ENCODE measurements around the gene MON1A. TPM values are rescaled to one million over a fixed set of nuclear protein-coding genes. Genes with fewer than 3 reads are reported as not detected.

Gene MON1A
- 15.4 and 18.3 TPM in 2 replicates for total RNA-seq

GRCh38 chr3:49929291-49930167, at the start of gene MON1A:
TSS of gene MON1A (minus strand) at chr3:49929811. CDS start at chr3:49913346, 16,465 bp downstream.

DNA sequence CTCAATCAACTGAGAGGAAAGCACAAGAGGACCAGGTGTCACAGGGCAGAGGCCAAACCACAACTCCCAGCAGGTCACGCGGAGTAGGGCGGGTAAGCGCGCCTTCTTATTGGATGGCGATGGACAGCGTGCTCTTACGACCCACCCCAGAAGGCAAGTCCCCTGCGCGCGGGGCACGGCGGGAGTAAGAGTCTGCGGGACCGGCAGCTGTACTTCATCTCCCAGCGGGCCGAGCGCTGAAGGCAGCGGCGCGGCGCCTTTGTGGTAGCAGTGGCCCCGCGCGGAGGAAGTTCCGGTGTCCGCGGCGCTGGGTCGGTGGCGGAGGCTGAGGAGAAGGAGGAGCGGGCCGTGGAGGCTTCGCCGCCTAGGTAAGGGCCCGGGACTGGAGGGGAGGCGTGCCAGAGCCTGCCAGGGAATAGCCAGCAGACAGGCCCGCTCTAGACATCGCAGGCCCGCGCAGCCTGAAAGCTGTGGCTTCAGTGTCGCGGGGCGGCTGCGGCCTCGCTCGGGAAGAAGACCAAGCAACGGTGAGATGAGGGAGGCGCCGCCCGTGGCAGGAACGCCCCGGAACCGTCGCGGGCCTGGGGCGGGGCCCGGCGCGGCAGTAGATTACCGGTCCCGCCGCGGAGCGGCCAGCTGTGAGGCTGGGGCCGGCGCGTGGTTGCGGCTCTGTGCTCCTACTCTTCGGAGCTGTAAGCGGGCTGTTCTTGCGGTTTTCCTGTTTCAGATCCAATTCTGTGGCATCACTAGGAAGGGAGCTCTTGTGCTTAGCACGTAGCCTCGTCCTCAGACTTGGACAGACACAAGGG, 10.5 kb upstream of the MON1A start, which contains the start of gene RBM6:
Gene RBM6 (plus strand): TSS at position 293 of the 809 bp plus-strand sequence. CDS start 22,492 bp downstream, outside the sequence.

GRCh38 chr3:49903451-49904424, 25.9 kb downstream of the MON1A start, which contains the start of gene MST1R:
TSS of gene MST1R (minus strand) at chr3:49903873. CDS start at chr3:49903609, 264 bp downstream.

GRCh38 chr3:49869525-49870126, 60.0 kb downstream of the MON1A start, which contains the start of gene CAMKV:
TSS of gene CAMKV (minus strand) at chr3:49869906. CDS start at chr3:49862388, 7,518 bp downstream.

Small RNA genes within 50 kb of the gene (small RNA-seq; reads per million reads assigned to genes)
- gene RN7SL217P = not detected

Other genes starting within 250 kb of the MON1A start
- gene MST1, start 240.3 kb downstream of the MON1A start, total RNA-seq = 4.4 and 6.1 TPM in 2 replicates
- 26.9 and 27.9 TPM in 2 replicates for gene RNF123, start 240.3 kb downstream of the MON1A start, total RNA-seq
- gene AMIGO3, start 210.1 kb downstream of the MON1A start, total RNA-seq = 1.5 and 1.8 TPM in 2 replicates
- gene GMPPB, start 205.9 kb downstream of the MON1A start, total RNA-seq = 29.3 and 31.0 TPM in 2 replicates
- gene IP6K1, start 143.3 kb downstream of the MON1A start, total RNA-seq = 58.2 and 61.0 TPM in 2 replicates
- gene CDHR4, start 129.9 kb downstream of the MON1A start, total RNA-seq = not detected in 2 replicates
- gene INKA1, start 126.5 kb downstream of the MON1A start, total RNA-seq = 11.7 and 14.1 TPM in 2 replicates
- 79.9 and 94.6 TPM in 2 replicates for gene UBA7, start 115.9 kb downstream of the MON1A start, total RNA-seq
- gene TRAIP, start 73.2 kb downstream of the MON1A start, total RNA-seq = 2.2 and 2.6 TPM in 2 replicates
- not detected in 2 replicates for gene CAMKV, start 59.9 kb downstream of the MON1A start, total RNA-seq
- gene MST1R, start 25.9 kb downstream of the MON1A start, total RNA-seq = 1.1 TPM in 2 replicates
- gene RBM6, start 10.3 kb upstream of the MON1A start, total RNA-seq = 47.0 and 54.0 TPM in 2 replicates
- gene RBM5, start 159.1 kb upstream of the MON1A start, total RNA-seq = 146 and 200 TPM in 2 replicates
- gene SEMA3F, start 225.5 kb upstream of the MON1A start, total RNA-seq = 3.6 and 4.5 TPM in 2 replicates